Activated T-cell treated with anti-CD3 and anti-CD28 coated beads, Interleukin-2, amount 50 U/mL, for 48 hours (primary cell): ENCODE data around the gene SMTN.
A peak's percentile ranks its signal among the peaks of the same experiment; 100 is the strongest.

ENCODE experiments used
- DNase-seq, 2 experiments: peaks; one replicate each; pipeline ENCODE4 v3.0.0-alpha.2; 2020

Gene SMTN

GRCh38 chr22:31133911-31134310 lies 52.8 kb downstream of the SMTN start:
- DNase-seq: no peak

- DNase-seq: no peak
Measured at GRCh38 chr22:31134688-31135087, 53.6 kb downstream of the SMTN start.

GRCh38 chr22:31135706-31136105 lies 54.6 kb downstream of the SMTN start:
- DNase-seq: no peak

GRCh38 chr22:31136155-31136554 lies 55.0 kb downstream of the SMTN start:
- DNase-seq: no peak

- no peak for DNase-seq
Measured at GRCh38 chr22:31136711-31137110, 55.6 kb downstream of the SMTN start.

GRCh38 chr22:31137721-31138120 lies 56.6 kb downstream of the SMTN start:
- no peak for DNase-seq

- DNase-seq: no peak
Measured at GRCh38 chr22:31138126-31138525, 57.0 kb downstream of the SMTN start.

- no peak for DNase-seq
Measured at GRCh38 chr22:31139066-31139465, 57.9 kb downstream of the SMTN start.

- DNase-seq: no peak
Measured at GRCh38 chr22:31139866-31140716, 59.0 kb downstream of the SMTN start, which contains the start of gene PLA2G3. TSS of gene PLA2G3 (minus strand) at chr22:31140508. CDS start at chr22:31140354, 154 bp downstream.

- DNase-seq: no peak
Measured at GRCh38 chr22:31140746-31141145, 59.6 kb downstream of the SMTN start.

- no peak for DNase-seq
Measured at GRCh38 chr22:31141551-31141950, 60.4 kb downstream of the SMTN start.

GRCh38 chr22:31142285-31142684 lies 61.2 kb downstream of the SMTN start:
- no peak for DNase-seq

- DNase-seq: no peak
Measured at GRCh38 chr22:31143038-31143437, 61.9 kb downstream of the SMTN start.

GRCh38 chr22:31143537-31143936 lies 62.4 kb downstream of the SMTN start:
- DNase-seq: no peak

GRCh38 chr22:31144223-31144622 lies 63.1 kb downstream of the SMTN start:
- DNase-seq: no peak

GRCh38 chr22:31148488-31148887 lies 67.4 kb downstream of the SMTN start:
- DNase-seq: no peak

- DNase-seq: peak; percentile 50 to 54
Measured at GRCh38 chr22:31148953-31149627, 68.0 kb downstream of the SMTN start.

- DNase-seq: no peak
Measured at GRCh38 chr22:31150615-31151014, 69.5 kb downstream of the SMTN start.

- no peak for DNase-seq
Measured at GRCh38 chr22:31151872-31152271, 70.8 kb downstream of the SMTN start.

GRCh38 chr22:31153357-31153756 lies 72.2 kb downstream of the SMTN start:
- DNase-seq: no peak
